Mucosa of rectum (tissue), 2 donors: ENCODE measurements around the gene PIAS3.

ENCODE experiments used
- H3K27ac ChIP-seq, 2 donors: one replicate each; pipeline ENCODE4 v1.7.0; 2013; ENCODE audit warnings: inconsistent platforms in 2 of 2, low read depth in 2 of 2, low read length in 2 of 2
- H3K27me3 ChIP-seq, 2 donors: one replicate each; pipeline ENCODE4 v1.7.0; 2013; ENCODE audit warnings: low read length in 2 of 2; ENCODE audit not compliant: control insufficient read depth in 2 of 2, insufficient read depth in 2 of 2
- H3K36me3 ChIP-seq, 2 donors: one replicate each; pipeline ENCODE4 v1.7.0; 2013; ENCODE audit warnings: low read length in 2 of 2; ENCODE audit not compliant: control insufficient read depth in 2 of 2, insufficient read depth in 2 of 2
- H3K4me1 ChIP-seq, 2 donors: one replicate each; pipeline ENCODE4 v1.7.0; 2013; ENCODE audit warnings: low read length in 2 of 2, mild to moderate bottlenecking in 1 of 2; ENCODE audit not compliant: control insufficient read depth in 2 of 2, insufficient read depth in 2 of 2
- H3K4me3 ChIP-seq, 2 donors: one replicate each; pipeline ENCODE4 v1.7.0; 2013; ENCODE audit warnings: low read length in 2 of 2
- H3K9ac ChIP-seq, 2 donors: one replicate each; pipeline ENCODE4 v1.7.0; 2013; ENCODE audit warnings: low read length in 2 of 2, low read depth in 1 of 2, mild to moderate bottlenecking in 1 of 2
- H3K9me3 ChIP-seq, 2 donors: one replicate each; pipeline ENCODE4 v1.7.0; 2013; ENCODE audit warnings: low read length in 2 of 2; ENCODE audit not compliant: control insufficient read depth in 2 of 2
- donor health status: healthy.
- donor health status: Normal muscosa, but diverticular disease.

Gene PIAS3

DNA sequence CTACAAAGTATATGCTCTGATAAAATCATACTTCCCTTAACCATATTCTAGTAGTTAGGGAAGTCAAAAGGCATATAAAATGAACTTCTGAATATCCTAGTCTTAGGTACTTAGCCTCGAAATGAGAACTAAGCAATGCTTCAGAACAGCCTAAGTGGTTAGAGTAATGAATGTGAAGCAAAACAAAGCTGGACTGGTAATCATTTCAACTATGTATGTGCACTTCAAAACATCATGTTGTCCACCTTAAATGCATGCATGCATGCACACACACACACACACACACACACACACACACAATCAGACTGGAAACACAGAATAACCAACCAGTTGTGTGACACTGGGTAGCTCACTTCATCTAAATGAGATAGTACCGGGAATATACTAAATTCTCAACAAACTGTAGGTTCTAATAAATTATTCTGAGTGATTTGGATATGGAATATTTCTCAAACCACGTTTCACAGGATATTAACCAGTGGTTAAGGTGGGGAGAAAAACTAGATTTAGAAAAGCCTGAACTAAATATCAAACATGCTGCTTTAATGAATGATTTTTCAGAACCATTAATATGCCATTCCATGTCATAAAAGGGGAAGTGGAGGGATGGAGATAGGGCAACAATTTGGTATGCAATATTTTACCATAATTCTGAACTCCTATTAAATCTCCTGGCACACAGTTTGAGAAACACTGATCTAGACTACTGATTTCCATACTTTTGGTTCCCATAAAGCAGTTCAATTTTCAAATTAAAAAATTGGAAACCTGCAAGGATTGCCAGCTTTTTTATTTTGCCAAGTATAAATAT, 54.4 kb downstream of the PIAS3 start:
- no peaks in the 10 kb centered on the region for H3K27me3 ChIP-seq
- H3K9me3 ChIP-seq = no peaks in the 10 kb centered on the region
- no peak overlapping the region for H3K27ac ChIP-seq
- H3K4me3 ChIP-seq = no peak overlapping the region
- H3K36me3 ChIP-seq = no peaks in the 10 kb centered on the region
- no peak overlapping the region for H3K9ac ChIP-seq
- H3K4me1 ChIP-seq = no peaks in the 10 kb centered on the region

DNA sequence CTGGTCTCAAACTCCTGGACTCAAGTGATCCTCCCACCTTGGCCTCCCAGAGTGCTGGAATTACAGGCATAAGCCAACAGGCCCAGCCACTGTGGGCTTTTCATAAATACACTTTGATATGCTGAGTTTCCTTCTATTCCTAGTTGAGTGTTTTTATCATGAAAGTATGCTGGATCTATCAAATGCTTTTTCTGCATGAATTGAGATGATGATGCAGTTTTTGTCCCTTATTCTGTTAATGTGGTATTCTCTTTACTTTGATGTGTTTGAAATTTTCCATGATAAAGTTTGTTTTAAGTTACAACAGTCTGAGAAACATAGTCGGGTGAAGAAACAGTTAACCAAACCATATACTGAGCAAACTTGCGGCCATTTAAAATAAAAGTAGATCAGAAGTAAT, 59.1 kb downstream of the PIAS3 start:
- H3K27me3 ChIP-seq = no peaks in the 10 kb centered on the region
- peaks cover 0 to 5% of the 10 kb centered on the region in 2 donors for H3K9me3 ChIP-seq
- no peak overlapping the region for H3K4me3 ChIP-seq
- peaks cover 0 to 2% of the 10 kb centered on the region in 2 donors for H3K36me3 ChIP-seq
- H3K27ac ChIP-seq = no peak overlapping the region
- no peaks in the 10 kb centered on the region for H3K4me1 ChIP-seq
- no peak overlapping the region for H3K9ac ChIP-seq
